Loucy (cell line): Measurements from ENCODE around the gene MCC.
A peak's percentile ranks its signal among the peaks of the same experiment; 100 is the strongest.

Source experiments
- H2AFZ ChIP-seq: fragments of 200-600 bp; sonication (generic); 2 replicates; pipeline ENCODE4 v1.6.0; 2016; ENCODE audit warnings: antibody characterized with exemption, mild to moderate bottlenecking, low read length, moderate library complexity
- H3F3A ChIP-seq: fragments of 200-600 bp; 2 replicates; pipeline ENCODE4 v1.6.0; 2016; ENCODE audit warnings: antibody characterized with exemption, low read depth, mild to moderate bottlenecking
- H3K27me3 ChIP-seq: fragments of 200-600 bp; sonication (generic); 2 replicates; pipeline ENCODE4 v1.6.1; 2014; ENCODE audit warnings: low read length, mild to moderate bottlenecking; ENCODE audit not compliant: insufficient read depth, poor library complexity, severe bottlenecking
- H3K36me3 ChIP-seq: fragments of 200-600 bp; sonication (generic); 2 replicates; pipeline ENCODE4 v1.6.1; 2016; ENCODE audit warnings: low read length; ENCODE audit not compliant: insufficient read depth
- H3K4me1 ChIP-seq: fragments of 200-600 bp; sonication (generic); 2 replicates; pipeline ENCODE4 v1.5.1; 2014; ENCODE audit warnings: low read length, mild to moderate bottlenecking; ENCODE audit not compliant: insufficient read depth, poor library complexity, severe bottlenecking
- H3K4me2 ChIP-seq: fragments of 200-600 bp; sonication (generic); 2 replicates; pipeline ENCODE4 v1.6.0; 2014; ENCODE audit warnings: antibody characterized with exemption, low read length, low read depth, mild to moderate bottlenecking; ENCODE audit not compliant: poor library complexity, severe bottlenecking
- H3K4me3 ChIP-seq: fragments of 200-600 bp; sonication (generic); 2 replicates; pipeline ENCODE4 v1.5.1; 2014; ENCODE audit warnings: low read length, mild to moderate bottlenecking, mixed read lengths; ENCODE audit not compliant: poor library complexity, severe bottlenecking
- H3K79me2 ChIP-seq: fragments of 200-600 bp; sonication (generic); 2 replicates; pipeline ENCODE4 v1.6.1; 2014; ENCODE audit warnings: low read length; ENCODE audit not compliant: insufficient read depth
- H3K9ac ChIP-seq: fragments of 200-600 bp; sonication (generic); 2 replicates; pipeline ENCODE4 v1.6.0; 2014; ENCODE audit warnings: mild to moderate bottlenecking, low read depth, low read length, moderate library complexity; ENCODE audit not compliant: poor library complexity, severe bottlenecking
- H3K9me2 ChIP-seq: fragments of 200-600 bp; sonication (generic); replicated peaks from 2 replicates; pipeline ENCODE4 v1.6.1; 2016; ENCODE audit warnings: low read depth, low read length, mixed read lengths
- H3K9me3 ChIP-seq: fragments of 200-600 bp; sonication (generic); 2 replicates; pipeline ENCODE4 v1.6.1; 2014; ENCODE audit warnings: mild to moderate bottlenecking, antibody characterized with exemption, low read length, low read depth; ENCODE audit not compliant: insufficient read depth
- H4K20me1 ChIP-seq: fragments of 200-600 bp; sonication (generic); 2 replicates; pipeline ENCODE4 v1.6.0; 2014; ENCODE audit warnings: antibody characterized with exemption, low read length, mild to moderate bottlenecking; ENCODE audit not compliant: insufficient read depth, poor library complexity, severe bottlenecking
- CTCF ChIP-seq: fragments of 200-600 bp; sonication (generic); conservative IDR thresholded peaks from 2 replicates; pipeline ENCODE4 v1.5.1; 2014; ENCODE audit warnings: mild to moderate bottlenecking, antibody characterized with exemption, low read length
- EZH2phosphoT487 ChIP-seq: fragments of 200-600 bp; IDR thresholded peaks from 2 replicates; pipeline ENCODE4 v1.6.1; 2018; ENCODE audit warnings: antibody characterized with exemption, mild to moderate bottlenecking, moderate library complexity, borderline replicate concordance

MCC gene

DNA sequence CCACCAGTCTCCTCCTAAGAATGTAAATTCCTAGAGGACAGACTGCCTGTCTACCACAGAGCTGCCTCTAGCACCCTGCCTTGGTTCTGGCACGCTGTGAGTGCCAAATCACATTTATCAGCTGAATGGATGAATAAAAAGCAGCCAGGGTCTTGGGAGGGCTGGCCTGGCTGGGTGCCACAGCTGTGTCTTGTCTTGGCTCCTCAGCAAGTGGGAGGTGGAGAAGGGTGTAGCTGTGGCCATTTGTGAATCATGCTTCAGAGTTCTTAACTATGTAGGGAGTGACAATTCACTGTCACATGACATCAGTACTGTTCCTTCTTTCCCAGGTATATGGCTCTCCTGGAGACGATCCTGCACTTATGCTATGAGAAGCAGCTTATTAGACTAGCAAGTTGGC, 441.0 kb downstream of the MCC start:
- H3K9me3 ChIP-seq: no peaks in the 10 kb centered on the region
- no peak overlapping the region for H3K4me2 ChIP-seq
- no peaks in the 10 kb centered on the region for H3K9me2 ChIP-seq
- peaks cover 6% of the 10 kb centered on the region; the same call in 1 of the 2 replicates for H3K36me3 ChIP-seq
- H2AFZ ChIP-seq: no peak overlapping the region
- H3K9ac ChIP-seq: no peak overlapping the region
- no peaks in the 10 kb centered on the region for H3K79me2 ChIP-seq
- no peak for TF ChIP-seq EZH2phosphoT487
- no peak for TF ChIP-seq CTCF
- no peaks in the 10 kb centered on the region for H3K4me1 ChIP-seq
- no peaks in the 10 kb centered on the region for H3F3A ChIP-seq
- no peak overlapping the region for H3K4me3 ChIP-seq
- no peaks in the 10 kb centered on the region for H3K27me3 ChIP-seq
- no peaks in the 10 kb centered on the region for H4K20me1 ChIP-seq

GRCh38 chr5:113044776-113045465, 443.3 kb downstream of the MCC start:
- Histone ChIP-seq H3K4me1 (no peaks in the 10 kb centered on the region), H2AFZ (no peak overlapping the region), H3K4me2 (no peak overlapping the region), H3K27me3 (no peaks in the 10 kb centered on the region), H3K36me3 (peaks cover 8% of the 10 kb centered on the region; the same call in 1 of the 2 replicates), H3K79me2 (no peaks in the 10 kb centered on the region), H3K9me3 (no peaks in the 10 kb centered on the region), H3F3A (no peaks in the 10 kb centered on the region), H3K9ac (no peak overlapping the region), H4K20me1 (no peaks in the 10 kb centered on the region), H3K9me2 (no peaks in the 10 kb centered on the region), H3K4me3 (no peak overlapping the region)
- TF ChIP-seq CTCF (no peak), EZH2phosphoT487 (no peak)

DNA sequence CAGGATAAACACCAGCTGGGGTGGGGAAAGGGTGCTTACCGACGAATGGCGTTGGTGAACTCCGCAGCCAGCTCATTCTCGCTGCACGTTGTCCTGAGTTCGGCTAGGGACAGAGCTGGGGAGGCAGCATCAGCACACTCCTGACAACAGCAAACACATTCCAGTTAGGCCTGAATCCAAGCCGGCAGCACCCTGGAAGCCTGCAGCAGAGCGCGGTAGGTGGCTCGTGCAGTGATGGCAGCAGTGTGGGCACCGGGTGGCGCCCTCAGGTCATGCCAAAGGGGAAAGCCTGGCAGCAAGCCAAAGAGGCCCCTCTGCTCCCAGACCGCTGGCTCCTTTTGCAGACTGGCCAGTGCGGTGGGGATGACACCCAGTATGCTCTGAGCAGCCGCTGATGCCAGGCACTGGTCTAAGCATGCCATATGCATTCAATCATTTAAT, 444.7 kb downstream of the MCC start:
- H3K4me1 ChIP-seq: no peaks in the 10 kb centered on the region
- no peaks in the 10 kb centered on the region for H3K27me3 ChIP-seq
- H3K9me2 ChIP-seq: no peaks in the 10 kb centered on the region
- no peaks in the 10 kb centered on the region for H4K20me1 ChIP-seq
- no peaks in the 10 kb centered on the region for H3F3A ChIP-seq
- H3K36me3 ChIP-seq: peaks cover 6% of the 10 kb centered on the region; the same call in 1 of the 2 replicates
- no peak overlapping the region for H3K4me3 ChIP-seq
- H3K4me2 ChIP-seq: no peak overlapping the region
- H2AFZ ChIP-seq: no peak overlapping the region
- no peaks in the 10 kb centered on the region for H3K79me2 ChIP-seq
- H3K9me3 ChIP-seq: no peaks in the 10 kb centered on the region
- TF ChIP-seq EZH2phosphoT487: no peak
- TF ChIP-seq CTCF: peak; percentile 38
- H3K9ac ChIP-seq: no peak overlapping the region
